CD4-positive, alpha-beta T cell treated with Interleukin-6 for 4 hours (primary cell): ENCODE results near the gene ACOX3.

Source experiments
- DNase-seq: peaks from one replicate; pipeline ENCODE4 v3.0.0-alpha.2; 2020; ENCODE audit warnings: mixed read lengths

The ACOX3 gene

DNA sequence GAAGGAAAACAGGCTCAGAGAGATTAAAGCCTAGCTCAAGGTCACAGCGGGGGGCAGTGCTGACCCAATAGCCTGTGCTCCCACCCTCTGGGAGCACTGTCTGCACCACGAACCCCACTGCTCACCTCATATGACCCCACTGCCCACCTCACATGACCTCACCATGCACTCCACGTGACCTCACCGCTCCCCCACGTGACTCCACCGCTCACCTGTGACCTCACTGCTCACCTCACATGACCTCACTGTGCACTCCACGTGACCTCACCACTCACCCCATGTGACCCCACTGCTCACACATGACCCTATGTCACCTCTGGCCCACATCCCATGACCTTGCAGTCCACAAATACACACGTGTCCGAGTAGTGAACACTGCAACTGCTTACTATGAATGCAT is 55.4 kb downstream of the ACOX3 start:
- no peak for DNase-seq

GRCh38 chr4:8384397-8385060 is 56.0 kb downstream of the ACOX3 start:
- no peak for DNase-seq

GRCh38 chr4:8383451-8384160 is 56.9 kb downstream of the ACOX3 start:
- no peak for DNase-seq

DNA sequence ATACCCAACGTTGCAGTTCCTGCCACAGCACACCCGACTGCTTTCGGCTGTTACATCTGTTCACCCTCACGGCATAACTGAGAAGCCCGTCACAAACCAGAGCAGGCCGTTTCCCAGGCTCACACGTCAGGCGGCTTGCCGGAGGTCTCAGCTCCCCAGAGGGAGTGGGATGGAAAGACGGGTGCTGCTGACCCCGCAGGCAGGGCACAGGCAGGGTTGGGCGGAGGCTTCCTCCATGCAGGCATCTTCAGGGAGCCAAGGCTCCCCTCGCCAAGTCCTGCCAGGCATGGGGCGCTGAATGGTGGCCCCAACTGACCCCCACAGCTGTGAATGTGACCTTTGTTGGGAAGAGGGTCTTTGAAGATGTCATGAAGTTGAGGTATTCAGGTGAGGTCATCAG is 57.5 kb downstream of the ACOX3 start:
- no peak for DNase-seq

GRCh38 chr4:8381814-8382581 is 58.5 kb downstream of the ACOX3 start:
- no peak for DNase-seq

- no peak for DNase-seq
Measured at GRCh38 chr4:8380511-8381415, 59.8 kb downstream of the ACOX3 start.

GRCh38 chr4:8379771-8380170 is 60.8 kb downstream of the ACOX3 start:
- no peak for DNase-seq

DNA sequence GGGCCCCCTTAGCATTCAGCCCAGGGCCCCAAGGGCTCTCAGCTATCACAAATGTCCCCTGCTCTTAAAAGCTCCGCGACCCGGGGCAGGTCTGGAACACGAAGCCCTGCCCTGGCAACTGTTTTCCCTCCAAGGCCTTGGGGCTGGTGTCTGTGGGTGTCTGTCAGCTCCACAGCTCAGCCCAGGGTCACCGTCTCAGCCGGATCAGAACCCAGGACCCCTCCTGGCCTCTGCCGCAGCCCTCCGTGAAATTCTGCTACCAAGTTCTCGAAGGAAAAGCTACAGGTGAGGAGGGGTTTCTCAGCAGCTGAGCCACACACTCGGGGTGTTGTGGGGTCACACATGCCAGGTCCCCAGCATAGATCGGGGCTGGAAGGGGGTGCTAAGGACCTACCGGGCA is 61.2 kb downstream of the ACOX3 start:
- DNase-seq, result no peak

DNA sequence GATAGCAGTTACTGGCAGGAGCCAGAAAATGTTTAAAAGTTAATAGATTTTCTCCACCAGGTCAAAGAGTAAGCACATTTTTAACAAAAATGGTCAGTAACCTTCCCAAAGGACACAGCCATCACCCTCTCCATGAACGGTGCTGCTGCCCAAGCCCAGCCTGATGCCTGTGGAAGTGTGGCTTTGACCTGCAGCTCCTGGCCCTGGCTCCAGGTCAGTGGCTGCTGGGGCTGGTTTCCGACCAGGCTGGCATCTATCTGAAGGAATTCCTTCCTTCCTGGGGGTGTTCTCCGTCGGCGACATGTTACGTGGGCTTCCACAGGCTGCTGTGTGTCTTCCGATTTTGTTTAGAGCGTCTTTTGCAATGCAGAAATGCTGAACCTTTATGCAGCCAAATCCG is 61.7 kb downstream of the ACOX3 start:
- no peak for DNase-seq

DNA sequence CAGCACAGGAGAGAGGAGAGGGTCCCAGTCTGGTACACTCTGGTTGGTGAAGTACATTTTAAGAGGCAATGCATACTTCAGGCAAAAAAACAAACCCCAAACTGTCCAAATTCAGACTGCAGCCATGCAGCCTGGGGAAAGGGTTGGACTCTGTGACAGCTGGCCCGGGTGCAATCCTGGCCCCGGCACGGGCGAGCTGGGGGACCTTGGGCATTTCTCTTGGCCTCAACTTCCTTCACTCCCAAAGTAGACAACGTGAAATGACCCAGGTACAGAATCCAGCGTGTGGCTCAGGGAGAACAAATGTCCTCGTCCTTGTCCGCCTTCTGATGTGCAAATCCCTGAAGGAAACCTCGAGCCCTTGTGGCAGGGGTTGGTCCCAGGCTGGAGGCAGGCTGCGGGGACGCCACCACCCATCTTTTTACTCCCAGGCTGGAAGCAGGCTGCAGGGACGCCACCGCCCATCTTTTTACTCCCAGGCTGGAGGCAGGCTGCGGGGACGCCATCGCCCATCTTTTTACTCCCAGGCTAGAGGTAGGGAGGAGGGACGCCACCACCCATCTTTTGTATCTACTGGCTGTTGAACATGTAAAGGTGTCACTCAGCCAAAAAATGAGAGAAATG is 62.3 kb downstream of the ACOX3 start:
- DNase-seq, result no peak

DNA sequence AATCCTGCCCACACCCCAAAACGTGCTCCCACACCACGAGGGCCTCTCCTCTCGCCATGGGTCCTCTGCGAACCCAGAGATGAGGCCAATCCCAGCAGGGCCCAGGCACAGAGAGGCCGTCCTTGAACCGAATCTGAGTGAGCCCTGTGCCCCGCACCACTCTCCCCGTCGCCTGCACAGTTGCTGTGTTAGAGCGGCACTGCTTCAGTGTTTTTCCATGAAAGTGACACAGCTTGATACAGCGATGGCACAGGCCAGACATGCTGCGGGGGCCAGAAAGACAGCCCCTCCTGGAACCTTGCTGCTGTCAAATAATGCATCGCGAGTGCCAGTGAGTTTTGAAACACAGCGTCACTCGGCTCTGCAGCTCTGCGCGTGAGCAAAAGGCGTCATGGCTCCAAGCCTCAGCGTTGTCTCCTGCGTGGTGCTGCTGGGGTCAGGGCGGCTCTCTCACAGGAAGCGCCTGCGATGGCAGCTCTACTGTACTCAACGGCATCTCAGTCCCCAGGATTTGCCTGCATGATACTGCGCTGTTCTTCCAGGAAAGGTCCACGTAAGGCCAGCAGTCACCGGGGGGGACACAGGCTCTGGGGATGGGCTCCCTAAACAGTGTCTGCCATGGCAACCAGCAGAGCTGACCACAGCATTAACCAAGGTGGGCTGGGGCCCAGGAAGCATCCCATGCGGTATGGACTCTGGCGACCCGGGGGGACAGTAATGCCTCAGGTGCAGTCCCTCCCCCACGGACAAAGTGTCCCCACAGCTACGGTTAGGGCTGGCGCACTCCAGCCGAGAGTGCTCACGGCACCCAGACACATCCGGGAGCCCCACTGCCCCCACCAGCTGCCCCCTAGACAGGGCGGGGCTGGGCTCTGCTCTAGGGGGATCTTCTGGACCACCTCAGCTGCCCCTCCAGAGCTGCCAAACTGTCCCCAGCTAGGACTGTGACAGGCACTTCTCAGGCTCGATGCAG is 63.1 kb downstream of the ACOX3 start:
- no peak for DNase-seq

DNA sequence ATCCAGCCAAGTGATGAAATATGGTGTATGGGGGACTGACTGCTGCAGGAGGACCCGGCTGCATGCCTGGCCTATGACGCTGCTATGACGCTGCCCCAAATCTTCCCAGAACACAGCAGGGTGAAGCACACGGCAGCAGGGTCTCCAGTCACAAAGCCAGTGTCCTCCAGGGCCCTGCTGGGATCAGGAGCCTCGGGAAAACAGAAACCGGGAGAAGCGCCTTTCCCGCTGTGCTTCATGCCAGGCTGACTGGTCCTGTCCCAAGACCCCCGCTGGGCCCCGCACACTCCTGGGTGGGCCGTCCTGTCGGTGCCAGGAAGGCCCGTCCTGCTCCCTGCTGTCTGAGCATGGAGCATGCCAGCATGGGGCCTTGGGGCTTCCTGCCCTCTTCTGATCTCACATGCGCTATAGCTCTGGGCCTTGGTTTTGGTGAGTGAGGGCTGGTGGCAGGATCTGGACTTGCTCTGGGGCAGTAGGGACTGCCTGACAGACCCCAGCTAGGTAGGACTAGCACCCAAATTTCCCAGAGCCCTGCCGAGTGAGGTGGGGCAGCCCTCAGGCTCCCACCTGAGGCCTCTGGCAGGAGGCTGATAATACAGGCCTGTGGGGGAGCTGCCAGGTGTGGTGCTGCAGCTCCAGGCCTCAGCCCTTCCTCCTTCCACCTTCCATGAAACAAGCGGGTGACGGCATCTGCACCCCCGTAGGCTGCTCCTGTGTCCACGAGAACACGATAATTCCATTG is 64.0 kb downstream of the ACOX3 start:
- no peak for DNase-seq

DNA sequence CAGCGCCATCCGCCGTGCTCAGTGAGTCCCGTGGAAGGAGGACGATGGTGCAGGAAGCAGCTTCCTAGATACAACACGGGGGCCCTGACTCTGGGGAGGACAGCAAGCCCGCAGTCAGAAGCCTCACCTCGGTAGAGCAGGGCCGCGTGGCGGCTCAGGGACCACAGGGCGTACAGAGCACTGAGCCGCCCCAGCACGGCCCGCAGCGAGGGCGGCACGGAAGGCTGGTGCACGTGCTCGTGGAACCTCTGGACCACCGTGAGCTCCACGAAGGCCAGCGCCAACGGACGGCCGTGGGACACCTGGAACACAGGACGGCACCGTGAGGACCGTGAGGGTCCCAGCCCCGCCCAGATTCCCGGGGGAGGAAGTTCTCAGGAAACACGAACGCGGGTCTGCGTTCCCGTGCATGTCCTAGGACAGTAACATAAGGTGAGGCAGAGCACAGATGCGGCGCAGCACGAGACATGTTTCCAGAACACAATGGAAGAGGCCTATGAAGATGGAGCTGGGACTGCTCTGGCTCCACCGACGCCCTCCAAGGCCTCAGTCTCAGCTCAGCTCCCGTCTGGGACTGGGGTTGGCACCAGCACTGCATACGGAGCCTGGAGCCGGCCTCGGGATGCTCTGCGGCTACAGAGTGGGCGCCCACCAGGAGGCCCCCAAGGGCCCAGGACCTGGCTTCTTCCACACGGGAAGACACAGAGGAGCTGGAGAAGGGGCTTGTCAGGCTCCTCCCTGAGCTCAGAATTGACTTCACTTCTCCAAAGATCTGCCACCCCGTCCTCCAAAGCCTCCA is 65.5 kb downstream of the ACOX3 start:
- DNase-seq, result no peak

GRCh38 chr4:8373973-8374545 is 66.5 kb downstream of the ACOX3 start:
- no peak for DNase-seq

DNA sequence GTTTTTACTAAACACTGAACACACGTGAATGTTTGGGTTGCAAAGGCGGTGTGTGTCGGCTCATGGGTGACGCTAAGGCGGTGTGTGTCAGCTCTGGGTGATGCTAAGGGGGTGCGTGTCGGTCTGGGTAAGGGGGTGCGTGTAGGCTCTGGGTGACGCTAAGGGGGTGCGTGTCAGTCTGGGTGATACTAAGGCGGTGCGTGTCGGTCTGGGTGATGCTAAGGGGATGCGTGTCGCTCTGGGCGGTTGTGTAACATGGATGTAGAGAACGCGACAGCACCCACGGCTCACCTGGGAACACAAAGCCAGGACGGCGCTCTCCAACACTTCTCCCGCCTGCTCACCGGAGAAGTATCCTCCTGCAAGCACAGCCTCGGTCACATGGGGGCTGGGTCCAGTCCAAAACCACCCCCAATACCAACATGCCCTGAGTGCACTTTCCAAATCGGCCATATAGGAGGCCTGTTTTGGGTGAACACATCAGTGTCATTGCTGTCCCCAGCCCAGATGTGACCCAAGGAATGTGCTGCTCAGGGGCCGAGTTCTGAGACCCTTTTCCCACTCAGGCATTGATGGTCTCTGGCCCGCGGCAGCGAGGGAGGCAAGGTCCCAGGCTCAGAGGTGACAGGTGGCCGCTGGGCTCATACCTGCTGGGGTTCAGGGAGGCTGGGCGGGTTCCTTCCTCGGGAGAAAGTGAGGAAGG is 67.1 kb downstream of the ACOX3 start:
- DNase-seq, result no peak

- no peak for DNase-seq
Measured at GRCh38 chr4:8372506-8372905, 68.0 kb downstream of the ACOX3 start.

GRCh38 chr4:8371596-8371995 is 68.9 kb downstream of the ACOX3 start:
- no peak for DNase-seq

- no peak for DNase-seq
Measured at GRCh38 chr4:8370835-8371595, 69.5 kb downstream of the ACOX3 start.
